GM21723 (cell line): ENCODE data around the gene HSPA12B.

Source experiments
- ATAC-seq: cut with Tn5 transposase; IDR thresholded peaks from one replicate; pipeline ENCODE4 v1.9.1; 2021; ENCODE audit warnings: mild to moderate bottlenecking, moderate library complexity; ENCODE audit not compliant: unreplicated experiment

Gene HSPA12B

GRCh38 chr20:3763671-3764601, 31.5 kb downstream of the HSPA12B start:
- no peak for ATAC-seq

- no peak for ATAC-seq
Measured at GRCh38 chr20:3764659-3765058, 32.2 kb downstream of the HSPA12B start.

- no peak for ATAC-seq
Measured at GRCh38 chr20:3765171-3765882, 32.8 kb downstream of the HSPA12B start.

- no peak for ATAC-seq
Measured at GRCh38 chr20:3766422-3767109, 34.1 kb downstream of the HSPA12B start.

- no peak for ATAC-seq
Measured at GRCh38 chr20:3767110-3767426, 34.6 kb downstream of the HSPA12B start.

- ATAC-seq, result peak; percentile 94
Measured at GRCh38 chr20:3767427-3768341, 35.2 kb downstream of the HSPA12B start, which contains the start of gene ADISSP. ADISSP (minus strand) TSS chr20:3767753; CDS start chr20:3760100, 7,653 bp downstream.

GRCh38 chr20:3768342-3769130, 36.1 kb downstream of the HSPA12B start:
- ATAC-seq, result peak; percentile 45

GRCh38 chr20:3771552-3772058, 39.1 kb downstream of the HSPA12B start:
- ATAC-seq, result no peak

GRCh38 chr20:3775457-3776108, 43.1 kb downstream of the HSPA12B start:
- ATAC-seq, result no peak

- no peak for ATAC-seq
Measured at GRCh38 chr20:3777381-3777715, 44.9 kb downstream of the HSPA12B start.

GRCh38 chr20:3777716-3778629, 45.5 kb downstream of the HSPA12B start:
- ATAC-seq, result peak; percentile 48

GRCh38 chr20:3778976-3779375, 46.5 kb downstream of the HSPA12B start:
- no peak for ATAC-seq

- peak; percentile 73 for ATAC-seq
Measured at GRCh38 chr20:3781153-3781910, 48.8 kb downstream of the HSPA12B start, which contains the start of gene SPEF1. SPEF1 (minus strand) TSS chr20:3781448; CDS start chr20:3781287, 161 bp downstream.

- ATAC-seq, result no peak
Measured at GRCh38 chr20:3782597-3782996, 50.1 kb downstream of the HSPA12B start.

GRCh38 chr20:3783068-3783489, 50.6 kb downstream of the HSPA12B start:
- no peak for ATAC-seq

GRCh38 chr20:3783511-3784195, 51.2 kb downstream of the HSPA12B start:
- ATAC-seq, result no peak
